ENCODE results near the gene HMCES. TPM values are rescaled to one million over a fixed set of nuclear protein-coding genes. Genes with fewer than 3 reads are reported as not detected.

HMCES gene, protein sequence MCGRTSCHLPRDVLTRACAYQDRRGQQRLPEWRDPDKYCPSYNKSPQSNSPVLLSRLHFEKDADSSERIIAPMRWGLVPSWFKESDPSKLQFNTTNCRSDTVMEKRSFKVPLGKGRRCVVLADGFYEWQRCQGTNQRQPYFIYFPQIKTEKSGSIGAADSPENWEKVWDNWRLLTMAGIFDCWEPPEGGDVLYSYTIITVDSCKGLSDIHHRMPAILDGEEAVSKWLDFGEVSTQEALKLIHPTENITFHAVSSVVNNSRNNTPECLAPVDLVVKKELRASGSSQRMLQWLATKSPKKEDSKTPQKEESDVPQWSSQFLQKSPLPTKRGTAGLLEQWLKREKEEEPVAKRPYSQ
- 41.8 to 49.0 TPM (median 44.8 TPM) in 5 replicates for total RNA-seq (2022; extraction: Qiagen RNA extraction; ENCODE audit: low read depth)

DNA sequence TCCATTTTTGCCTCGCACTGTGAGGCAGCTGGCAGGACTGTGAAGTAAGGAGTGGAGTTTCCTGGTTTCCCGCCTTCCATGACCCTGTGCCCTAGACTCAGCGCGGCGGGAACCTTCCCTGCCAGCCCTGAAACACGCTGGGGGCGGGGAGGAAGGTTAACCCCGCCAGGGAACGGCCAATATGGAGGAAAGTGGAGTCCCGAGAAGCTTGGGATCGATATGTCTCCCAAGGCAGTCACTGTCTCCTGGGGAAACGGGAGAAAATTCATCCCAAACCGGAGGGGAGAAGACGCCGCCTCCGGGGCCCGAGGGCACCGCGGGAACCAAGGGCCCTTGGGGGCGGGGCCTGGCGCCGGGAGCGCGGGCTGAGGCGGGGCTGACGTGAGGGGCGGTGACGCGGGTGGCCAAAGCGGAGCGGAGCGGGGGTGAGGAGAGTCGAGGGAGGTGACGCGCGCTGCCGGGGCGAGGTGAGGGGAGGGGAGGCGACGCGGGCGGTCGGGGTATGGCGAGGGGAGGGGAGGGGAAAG is at the start of gene HMCES:
TSS of gene HMCES (plus strand) at position 432 of the 527 bp plus-strand sequence. CDS start 863 bp downstream, outside the sequence.

GRCh38 chr3:129249284-129250065 is 29.2 kb upstream of the HMCES start, which contains the start of gene COPG1:
TSS of gene COPG1 (plus strand) at chr3:129249606. CDS start at chr3:129249710, 104 bp downstream.

Other genes starting within 250 kb of the HMCES start
- gene GP9, start 218.1 kb upstream of the HMCES start, total RNA-seq (2022; extraction: Qiagen RNA extraction; ENCODE audit: low read depth): not detected in 5 replicates
- gene RAB43, start 157.1 kb upstream of the HMCES start, total RNA-seq (2022; extraction: Qiagen RNA extraction; ENCODE audit: low read depth): 1.9 to 6.8 TPM (median 4.1 TPM) in 5 replicates
- gene ISY1, start 117.8 kb upstream of the HMCES start, total RNA-seq (2022; extraction: Qiagen RNA extraction; ENCODE audit: low read depth): 19.1 to 24.8 TPM (median 21.0 TPM) in 5 replicates
- 277 to 355 TPM (median 342 TPM) in 5 replicates for gene CNBP, start 95.0 kb upstream of the HMCES start, total RNA-seq (2022; extraction: Qiagen RNA extraction; ENCODE audit: low read depth)
- 71.7 to 86.4 TPM (median 84.9 TPM) in 5 replicates for gene COPG1, start 29.3 kb upstream of the HMCES start, total RNA-seq (2022; extraction: Qiagen RNA extraction; ENCODE audit: low read depth)
- gene EFCAB12, start 149.8 kb downstream of the HMCES start, total RNA-seq (2022; extraction: Qiagen RNA extraction; ENCODE audit: low read depth): 0.39 to 0.82 TPM (median 0.70 TPM) in 5 replicates
- 22.0 to 26.0 TPM (median 25.1 TPM) in 5 replicates for gene MBD4, start 161.1 kb downstream of the HMCES start, total RNA-seq (2022; extraction: Qiagen RNA extraction; ENCODE audit: low read depth)
- gene IFT122, start 161.4 kb downstream of the HMCES start, total RNA-seq (2022; extraction: Qiagen RNA extraction; ENCODE audit: low read depth): 11.7 to 14.0 TPM (median 13.6 TPM) in 5 replicates
- not detected in 5 replicates for gene RHO, start 249.8 kb downstream of the HMCES start, total RNA-seq (2022; extraction: Qiagen RNA extraction; ENCODE audit: low read depth)

All from A549 treated with RU486 at 1 μM for 4 hours (cell line).